Coronary artery (tissue), 2 donors: ENCODE data around the gene LINGO4.
A peak's percentile ranks its signal among the peaks of the same experiment; 100 is the strongest.

ENCODE experiments used
- DNase-seq: peaks from one replicate; pipeline ENCODE4 v3.0.0-alpha.2; 2017; ENCODE audit warnings: low spot score
- H3K27ac ChIP-seq, 2 donors: fragments of 200-600 bp; sonication (generic); one replicate each; pipeline ENCODE4 v1.5.1; 2016 to 2019
- H3K4me3 ChIP-seq: fragments of 200-600 bp; sonication (generic); 2 replicates; pipeline ENCODE4 v1.5.1; 2016; ENCODE audit warnings: mild to moderate bottlenecking, moderate library complexity
- TF ChIP-seq, protein P1 (sequence below): fragments of 200-600 bp; sonication (generic); IDR thresholded peaks from one replicate; pipeline ENCODE4 v1.5.1; 2019; ENCODE audit warnings: antibody characterized with exemption

The LINGO4 gene, protein sequence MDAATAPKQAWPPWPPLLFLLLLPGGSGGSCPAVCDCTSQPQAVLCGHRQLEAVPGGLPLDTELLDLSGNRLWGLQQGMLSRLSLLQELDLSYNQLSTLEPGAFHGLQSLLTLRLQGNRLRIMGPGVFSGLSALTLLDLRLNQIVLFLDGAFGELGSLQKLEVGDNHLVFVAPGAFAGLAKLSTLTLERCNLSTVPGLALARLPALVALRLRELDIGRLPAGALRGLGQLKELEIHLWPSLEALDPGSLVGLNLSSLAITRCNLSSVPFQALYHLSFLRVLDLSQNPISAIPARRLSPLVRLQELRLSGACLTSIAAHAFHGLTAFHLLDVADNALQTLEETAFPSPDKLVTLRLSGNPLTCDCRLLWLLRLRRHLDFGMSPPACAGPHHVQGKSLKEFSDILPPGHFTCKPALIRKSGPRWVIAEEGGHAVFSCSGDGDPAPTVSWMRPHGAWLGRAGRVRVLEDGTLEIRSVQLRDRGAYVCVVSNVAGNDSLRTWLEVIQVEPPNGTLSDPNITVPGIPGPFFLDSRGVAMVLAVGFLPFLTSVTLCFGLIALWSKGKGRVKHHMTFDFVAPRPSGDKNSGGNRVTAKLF

GRCh38 chr1:151805066-151805820 is at the start of gene LINGO4:
Gene LINGO4, minus strand, starts transcription at chr1:151805419. Its CDS starts 2,715 bp downstream, at chr1:151802704.
- H3K27ac ChIP-seq = no peak within 1 kb of the TSS
- TF ChIP-seq, protein P1, sequence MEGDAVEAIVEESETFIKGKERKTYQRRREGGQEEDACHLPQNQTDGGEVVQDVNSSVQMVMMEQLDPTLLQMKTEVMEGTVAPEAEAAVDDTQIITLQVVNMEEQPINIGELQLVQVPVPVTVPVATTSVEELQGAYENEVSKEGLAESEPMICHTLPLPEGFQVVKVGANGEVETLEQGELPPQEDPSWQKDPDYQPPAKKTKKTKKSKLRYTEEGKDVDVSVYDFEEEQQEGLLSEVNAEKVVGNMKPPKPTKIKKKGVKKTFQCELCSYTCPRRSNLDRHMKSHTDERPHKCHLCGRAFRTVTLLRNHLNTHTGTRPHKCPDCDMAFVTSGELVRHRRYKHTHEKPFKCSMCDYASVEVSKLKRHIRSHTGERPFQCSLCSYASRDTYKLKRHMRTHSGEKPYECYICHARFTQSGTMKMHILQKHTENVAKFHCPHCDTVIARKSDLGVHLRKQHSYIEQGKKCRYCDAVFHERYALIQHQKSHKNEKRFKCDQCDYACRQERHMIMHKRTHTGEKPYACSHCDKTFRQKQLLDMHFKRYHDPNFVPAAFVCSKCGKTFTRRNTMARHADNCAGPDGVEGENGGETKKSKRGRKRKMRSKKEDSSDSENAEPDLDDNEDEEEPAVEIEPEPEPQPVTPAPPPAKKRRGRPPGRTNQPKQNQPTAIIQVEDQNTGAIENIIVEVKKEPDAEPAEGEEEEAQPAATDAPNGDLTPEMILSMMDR = no peak
- DNase-seq = peak; percentile 62

DNA sequence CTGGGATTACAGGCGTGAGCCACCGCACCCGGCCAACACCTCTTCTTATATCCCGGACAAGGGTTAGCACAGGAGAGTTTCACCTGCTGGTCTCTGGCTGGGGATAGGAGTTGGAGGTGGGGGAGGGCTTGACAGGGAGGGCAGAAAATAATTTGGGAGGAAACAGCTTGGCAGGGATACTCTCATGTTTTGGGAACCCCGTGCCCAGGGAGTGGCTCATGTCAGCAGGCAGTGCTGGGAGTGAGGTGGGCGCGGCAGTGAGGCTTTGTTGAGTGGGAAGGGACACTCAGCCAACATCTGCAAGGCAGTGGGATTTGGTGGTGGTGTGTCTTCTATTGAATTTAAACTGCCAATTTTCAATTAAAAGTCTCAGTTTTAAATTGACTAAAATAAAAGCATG is 49.4 kb upstream of the LINGO4 start:
- TF ChIP-seq, protein P1 = no peak

More at GRCh38 chr1:151805066-151805820, at the start of gene LINGO4:
- H3K4me3 ChIP-seq = no peak within 1 kb of the TSS

DNA sequence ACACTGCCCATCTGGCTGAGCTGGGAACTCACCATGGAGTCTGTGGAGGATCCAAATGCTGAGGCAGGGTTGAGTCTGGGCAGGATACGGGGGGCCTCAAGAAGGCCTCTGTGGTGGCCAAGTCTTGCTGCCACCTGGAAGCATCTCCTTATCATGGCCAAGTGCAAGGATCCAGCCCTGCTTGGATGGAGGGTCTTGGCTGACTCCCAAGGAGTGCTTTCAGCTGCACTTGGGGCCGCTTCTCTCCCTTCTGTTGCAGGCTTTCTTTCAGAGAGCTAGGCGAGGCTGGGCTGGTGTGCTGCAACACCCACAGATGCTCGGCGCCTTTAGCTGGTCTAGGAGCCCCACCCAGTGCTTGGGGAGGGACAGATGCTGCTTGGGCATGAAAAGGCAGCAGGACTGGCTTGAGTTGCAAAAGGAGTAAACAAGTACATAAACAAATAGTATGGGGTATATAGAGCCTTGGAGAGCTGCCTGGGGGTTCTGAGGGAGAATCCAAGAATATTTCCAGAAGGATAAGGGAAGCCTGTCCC is 48.3 kb upstream of the LINGO4 start, which contains the start of gene THEM5:
Gene THEM5, minus strand, starts transcription at position 302 of the 533 bp plus-strand sequence. Its CDS starts 147 bp downstream, at position 155.
- Histone ChIP-seq H3K4me3 (no peak within 1 kb of the TSS), H3K27ac (no peak within 1 kb of the TSS)
- TF ChIP-seq, protein P1 = no peak
- DNase-seq = peak; percentile 50

More for the DNA sequence above, 49.4 kb upstream of the LINGO4 start:
- no peak overlapping the region for H3K4me3 ChIP-seq
- no peak overlapping the region for H3K27ac ChIP-seq
- no peak for DNase-seq

- Histone ChIP-seq H3K4me3 (no peak overlapping the region), H3K27ac (no peak overlapping the region)
- TF ChIP-seq, protein P1 = no peak
- DNase-seq = peak; percentile 59
Observed at GRCh38 chr1:151852733-151853132, 47.5 kb upstream of the LINGO4 start.

DNA sequence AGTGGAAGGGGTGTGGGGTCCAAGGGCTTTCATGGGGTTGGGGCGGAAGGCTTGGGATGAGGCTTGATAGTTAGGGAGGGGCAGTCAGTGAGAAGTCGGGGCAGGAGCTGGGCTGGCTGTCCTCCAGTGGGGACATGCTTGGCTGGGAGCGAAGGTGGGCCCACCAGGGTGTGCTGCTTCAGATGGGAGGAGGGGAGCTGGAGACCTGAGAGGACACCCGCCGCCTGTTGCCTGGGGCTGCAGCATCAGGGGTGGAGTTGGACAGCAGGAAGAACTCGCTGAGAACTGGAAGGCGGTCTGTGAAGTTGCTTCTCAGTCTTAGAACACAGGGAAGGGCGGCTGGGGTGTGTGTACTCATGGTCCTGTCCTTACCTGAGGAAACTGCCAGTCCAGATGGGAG is 46.7 kb upstream of the LINGO4 start:
- no peak overlapping the region for H3K27ac ChIP-seq
- TF ChIP-seq, protein P1 = no peak
- H3K4me3 ChIP-seq = no peak overlapping the region
- peak; percentile 61 for DNase-seq

DNA sequence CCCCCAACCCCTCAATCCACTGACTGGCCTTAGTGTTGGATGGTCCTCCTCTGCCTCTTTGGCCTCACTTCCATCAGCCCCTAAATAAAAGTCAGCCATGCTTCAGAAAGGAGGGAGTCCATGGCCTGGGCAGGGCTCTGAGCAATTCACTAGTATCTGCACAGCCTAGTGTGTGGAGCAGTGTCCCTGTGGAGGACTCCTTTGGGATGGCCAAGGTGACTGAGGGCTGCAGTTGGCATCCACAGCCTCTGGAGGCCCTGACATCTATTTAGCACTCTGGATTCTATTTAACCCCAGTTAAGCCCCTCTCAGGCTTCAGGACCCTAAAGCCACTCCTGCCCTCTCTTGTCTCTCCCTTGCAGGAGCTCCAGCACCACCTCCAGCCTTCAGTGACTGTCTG is 44.7 kb upstream of the LINGO4 start:
- TF ChIP-seq, protein P1 = no peak
- no peak overlapping the region for H3K27ac ChIP-seq
- no peak for DNase-seq
- no peak overlapping the region for H3K4me3 ChIP-seq
